PC-3 (cell line): ENCODE results near the gene TIMM44. TPM values are rescaled to one million over a fixed set of nuclear protein-coding genes. Genes with fewer than 3 reads are reported as not detected.
"Not testable (repeated sequence)": the region's sequence is repeated elsewhere in the genome, so short reads cannot be mapped to it uniquely, and the experiment has no call there.

Experiments used
- ATAC-seq: fragments of 200-7000 bp; cut with Tn5 transposase; 2 replicates; pipeline ENCODE4 v1.9.1; 2020; ENCODE audit warnings: mild to moderate bottlenecking, moderate library complexity
- BruUV-seq: library from RNA; stranded (reverse); fragments of 400-500 nt; replicated peaks from 2 replicates; lab custom pipeline; 2021; lab: Mats Ljungman, UMichigan
- CTCF ChIA-PET: fragments of 300-600 bp; sonication (Branson Sonifier 250); formaldehyde crosslinking; loops from one replicate; lab custom pipeline; 2022; ENCODE audit warnings: antibody characterized with exemption; lab: Charles Lee
- POLR2A ChIA-PET: fragments of 300-600 bp; sonication (Branson Sonifier 250); formaldehyde crosslinking; loops from one replicate; lab custom pipeline; 2022; ENCODE audit warnings: antibody characterized with exemption; ENCODE audit not compliant: unreplicated experiment; lab: Charles Lee
- DNase-seq: peaks from one replicate; pipeline ENCODE4 v3.0.0-alpha.2; 2015
- H2AFZ ChIP-seq: fragments of 300-600 bp; sonication (generic); 2 replicates; pipeline ENCODE4 v1.6.0; 2016; ENCODE audit warnings: antibody characterized with exemption, low read length
- H3F3A ChIP-seq: fragments of 300-600 bp; sonication (generic); one replicate; pipeline ENCODE4 v1.6.0; 2017; ENCODE audit warnings: antibody characterized with exemption, low read length, control low read depth, mild to moderate bottlenecking; ENCODE audit not compliant: unreplicated experiment
- H3K27ac ChIP-seq: fragments of 300-600 bp; sonication (generic); 2 replicates; pipeline ENCODE4 v1.5.1; 2016; ENCODE audit warnings: mild to moderate bottlenecking, low read length
- H3K27me3 ChIP-seq: fragments of 300-600 bp; sonication (generic); 2 replicates; pipeline ENCODE4 v1.6.1; 2016; ENCODE audit warnings: low read length, mixed read lengths
- H3K36me3 ChIP-seq: fragments of 300-600 bp; sonication (generic); 2 replicates; pipeline ENCODE4 v1.6.1; 2016; ENCODE audit warnings: low read depth, mixed run types, low read length, mixed read lengths
- H3K4me1 ChIP-seq: fragments of 300-600 bp; sonication (generic); 2 replicates; pipeline ENCODE4 v1.5.1; 2016; ENCODE audit warnings: low read length; ENCODE audit not compliant: insufficient read depth
- H3K4me2 ChIP-seq: fragments of 300-600 bp; sonication (generic); 2 replicates; pipeline ENCODE4 v1.6.0; 2016; ENCODE audit warnings: low read length
- H3K4me3 ChIP-seq: fragments of 300-600 bp; sonication (generic); 2 replicates; pipeline ENCODE4 v1.5.1; 2016; ENCODE audit warnings: mild to moderate bottlenecking, low read length, mixed read lengths
- H3K79me2 ChIP-seq: fragments of 300-600 bp; sonication (generic); 2 replicates; pipeline ENCODE4 v1.6.1; 2017; ENCODE audit warnings: low read length, mixed read lengths
- H3K9ac ChIP-seq: fragments of 300-600 bp; sonication (generic); 2 replicates; pipeline ENCODE4 v1.6.0; 2016; ENCODE audit warnings: mild to moderate bottlenecking, low read length
- H3K9me2 ChIP-seq: fragments of 300-600 bp; sonication (generic); replicated peaks from 2 replicates; pipeline ENCODE4 v1.6.1; 2016; ENCODE audit warnings: mixed run types, low read length, mixed read lengths
- H3K9me3 ChIP-seq: fragments of 300-600 bp; sonication (generic); 2 replicates; pipeline ENCODE4 v1.6.1; 2016; ENCODE audit warnings: low read length, mixed read lengths
- H4K20me1 ChIP-seq: fragments of 300-600 bp; sonication (generic); 2 replicates; pipeline ENCODE4 v1.6.1; 2016; ENCODE audit warnings: low read length, mixed read lengths
- CTCF ChIP-seq: fragments of 300-600 bp; sonication (generic); conservative IDR thresholded peaks from 2 replicates; pipeline ENCODE4 v1.5.1; 2017; ENCODE audit warnings: antibody characterized with exemption, low read depth, mild to moderate bottlenecking, low read length
- EZH2 ChIP-seq: fragments of 300-600 bp; sonication (generic); IDR thresholded peaks from one replicate; pipeline ENCODE4 v1.6.1; 2017; ENCODE audit warnings: antibody characterized with exemption, mild to moderate bottlenecking, low read length; ENCODE audit not compliant: unreplicated experiment
- EZH2phosphoT487 ChIP-seq: fragments of 300-600 bp; sonication (generic); IDR thresholded peaks from 2 replicates; pipeline ENCODE4 v1.6.1; 2018; ENCODE audit warnings: mild to moderate bottlenecking, antibody characterized with exemption, low read length, borderline replicate concordance
- intact Hi-C: fragments of 100-400 bp; cut with micrococcal nuclease; formaldehyde crosslinking; loops from 2 replicates; pipeline ENCODE4 v1.9.0; 2023
- total RNA-seq: library from RNA; depleted of rRNA; stranded (reverse); fragments of >200 nt; gene quantifications from 2 replicates; pipeline ENCODE4 v1.2.3, GENCODE V29; 2014

TIMM44 gene
- total RNA-seq, 1 experiment from 2014 or later = 191 TPM

GRCh38 chr19:7897292-7897691 lies 46.2 kb downstream of the TIMM44 start:
- ATAC-seq (no peak), DNase-seq (no peak)
- POLR2A ChIA-PET = interaction anchor here (0.6 kb wide), 1 partner anchor 422 kb away, joined by 7 read pairs; no protein-coding TSS in a partner anchor
- H3K27ac ChIP-seq = no peak overlapping the region
- H3K36me3 ChIP-seq = peaks cover 19% of the 10 kb centered on the region
- H3K27me3 ChIP-seq = no peaks in the 10 kb centered on the region
- TF ChIP-seq EZH2 = no peak
- TF ChIP-seq EZH2phosphoT487 = no peak
- no peak for TF ChIP-seq CTCF
- H3K9me2 ChIP-seq = no peaks in the 10 kb centered on the region
- H3F3A ChIP-seq = peaks cover 11% of the 10 kb centered on the region
- BruUV-seq = no TSS peak
- CTCF ChIA-PET = no interaction called here
- H3K79me2 ChIP-seq = peaks cover 14% of the 10 kb centered on the region
- H2AFZ ChIP-seq = no peak overlapping the region
- H3K9ac ChIP-seq = no peak overlapping the region
- H3K4me2 ChIP-seq = no peak overlapping the region
- no peak overlapping the region for H3K4me3 ChIP-seq
- peaks cover 19% of the 10 kb centered on the region for H3K4me1 ChIP-seq
- H4K20me1 ChIP-seq = no peaks in the 10 kb centered on the region
- intact Hi-C loops = no loop called here
- H3K9me3 ChIP-seq = no peaks in the 10 kb centered on the region

GRCh38 chr19:7895565-7895964 lies 47.9 kb downstream of the TIMM44 start:
- Histone ChIP-seq H3K27me3 (no peaks in the 10 kb centered on the region), H3K9ac (no peak overlapping the region), H3F3A (no peaks in the 10 kb centered on the region), H3K27ac (no peak overlapping the region), H3K4me2 (no peak overlapping the region), H4K20me1 (no peaks in the 10 kb centered on the region), H2AFZ (no peak overlapping the region), H3K79me2 (peaks cover 28% of the 10 kb centered on the region), H3K9me3 (no peaks in the 10 kb centered on the region), H3K4me1 (peaks cover 19% of the 10 kb centered on the region), H3K36me3 (peaks cover 19% of the 10 kb centered on the region), H3K4me3 (no peak overlapping the region), H3K9me2 (no peaks in the 10 kb centered on the region)
- no peak for DNase-seq
- BruUV-seq = no TSS peak
- TF ChIP-seq CTCF (no peak), EZH2 (no peak), EZH2phosphoT487 (no peak)
- POLR2A ChIA-PET = no interaction called here
- intact Hi-C loops = no loop called here
- CTCF ChIA-PET = no interaction called here
- no peak for ATAC-seq

- ATAC-seq = peak; percentile 58
- Histone ChIP-seq H3F3A (no peaks in the 10 kb centered on the region), H3K79me2 (peaks cover 36% of the 10 kb centered on the region), H3K36me3 (peaks cover 19% of the 10 kb centered on the region), H4K20me1 (no peaks in the 10 kb centered on the region), H2AFZ (no peak overlapping the region), H3K4me1 (peaks cover 22% of the 10 kb centered on the region), H3K27me3 (no peaks in the 10 kb centered on the region), H3K27ac (no peak overlapping the region), H3K4me2 (peak overlapping the region; percentile 25), H3K9me2 (no peaks in the 10 kb centered on the region), H3K9me3 (no peaks in the 10 kb centered on the region), H3K4me3 (no peak overlapping the region), H3K9ac (no peak overlapping the region)
- CTCF ChIA-PET = no interaction called here
- TF ChIP-seq EZH2phosphoT487 = no peak
- no peak for TF ChIP-seq CTCF
- no peak for TF ChIP-seq EZH2
- no TSS peak for BruUV-seq
- POLR2A ChIA-PET = interaction anchor here (0.5 kb wide), 1 partner anchor 25 kb away, joined by 3 read pairs; the partner anchor contains the start of gene SNAPC2
- peak; percentile 68 for DNase-seq
- intact Hi-C loops = no loop called here
Measured at GRCh38 chr19:7894612-7895309, 48.7 kb downstream of the TIMM44 start.

GRCh38 chr19:7893362-7894101 lies 49.9 kb downstream of the TIMM44 start:
- H3F3A ChIP-seq, H3K4me2 ChIP-seq, POLR2A ChIA-PET, CTCF ChIA-PET, H3K9me2 ChIP-seq, H3K9ac ChIP-seq, H3K9me3 ChIP-seq, H4K20me1 ChIP-seq, H3K4me3 ChIP-seq, H3K27me3 ChIP-seq, H2AFZ ChIP-seq, intact Hi-C loops, BruUV-seq: not testable (repeated sequence)
- peaks cover 12% of the 10 kb centered on the region; the same call in 1 of the 2 replicates for H3K36me3 ChIP-seq
- peak; percentile 6; the same call in 1 of the 2 replicates for ATAC-seq
- peak overlapping the region; percentile 16; the same call in 1 of the 2 replicates for H3K27ac ChIP-seq
- peaks cover 48% of the 10 kb centered on the region for H3K79me2 ChIP-seq
- peaks cover 30% of the 10 kb centered on the region for H3K4me1 ChIP-seq
- DNase-seq = peak; percentile 30
